Endothelial cell (in vitro differentiated cells): ENCODE measurements around the gene GNG3. TPM values are rescaled to one million over a fixed set of nuclear protein-coding genes. Genes with fewer than 3 reads are reported as not detected.
"Not testable (repeated sequence)": the region's sequence is repeated elsewhere in the genome, so short reads cannot be mapped to it uniquely, and the experiment has no call there.

ENCODE experiments used
- DNase-seq: peaks from one replicate; pipeline ENCODE4 v3.0.0; 2021; ENCODE audit warnings: low spot score
- H3K27ac Mint-ChIP-seq: one replicate; pipeline ENCODE4 v1.8.0; 2021; ENCODE audit warnings: mixed read lengths, inconsistent platforms; ENCODE audit not compliant: unreplicated experiment
- H3K27me3 Mint-ChIP-seq: one replicate; pipeline ENCODE4 v1.8.0; 2021; ENCODE audit warnings: mild to moderate bottlenecking, moderate library complexity, mixed read lengths, inconsistent platforms; ENCODE audit not compliant: unreplicated experiment
- H3K36me3 Mint-ChIP-seq: one replicate; pipeline ENCODE4 v1.8.0; 2021; ENCODE audit warnings: mild to moderate bottlenecking, low read depth, mixed read lengths, inconsistent platforms; ENCODE audit not compliant: unreplicated experiment
- H3K4me1 Mint-ChIP-seq: one replicate; pipeline ENCODE4 v1.8.0; 2021; ENCODE audit warnings: mild to moderate bottlenecking, mixed read lengths, inconsistent platforms; ENCODE audit not compliant: unreplicated experiment
- H3K4me3 Mint-ChIP-seq: one replicate; pipeline ENCODE4 v1.8.0; 2021; ENCODE audit warnings: mild to moderate bottlenecking, mixed read lengths, inconsistent platforms; ENCODE audit not compliant: unreplicated experiment
- H3K9me3 Mint-ChIP-seq: one replicate; pipeline ENCODE4 v1.8.0; 2021; ENCODE audit warnings: mixed read lengths, inconsistent platforms; ENCODE audit not compliant: unreplicated experiment
- CTCF ChIP-seq: fragments of 200-600 bp; sonication (generic); IDR thresholded peaks from one replicate; pipeline ENCODE4 v1.5.0; 2021; ENCODE audit warnings: antibody characterized with exemption; ENCODE audit not compliant: unreplicated experiment
- total RNA-seq: library from RNA; stranded (reverse); fragmentation: NEBNext Ultra II Directional; extraction: Animal tissue kit (Norgen Biotek cat#: 25700); gene quantifications from one replicate; pipeline ENCODE4 v1.2.1, GENCODE V29; 2021; ENCODE audit not compliant: unreplicated experiment

GNG3 gene
- total RNA-seq, 1 donor from 2014 or later, result 1.1 TPM

GRCh38 chr11:62671608-62672389 lies 35.7 kb upstream of the GNG3 start, which contains the start of the genes LBHD1 and UQCC3:
Gene LBHD1 (minus strand): TSS chr11:62672267. CDS start chr11:62670031, 2,236 bp downstream.
Gene UQCC3 (plus strand): TSS chr11:62671673. CDS start chr11:62671746, 73 bp downstream.
- H3K4me1 Mint-ChIP-seq, result peaks cover 22% of the 10 kb centered on the region
- no peaks in the 10 kb centered on the region for H3K9me3 Mint-ChIP-seq
- peak; percentile 68 for DNase-seq
- H3K27ac Mint-ChIP-seq, result peak within 1 kb of the TSS; percentile 94
- TF ChIP-seq CTCF, result no peak
- peak within 1 kb of the TSS; percentile 95 for H3K4me3 Mint-ChIP-seq
- H3K36me3 Mint-ChIP-seq, result peaks cover 19% of the 10 kb centered on the region
- H3K27me3 Mint-ChIP-seq, result peaks cover 8% of the 10 kb centered on the region

- peaks cover 9% of the 10 kb centered on the region for H3K27me3 Mint-ChIP-seq
These were observed 34.3 kb upstream of the GNG3 start for GRCh38 chr11:62673196-62673525.

GRCh38 chr11:62675415-62675814 lies 32.1 kb upstream of the GNG3 start:
- Mint-ChIP-seq H3K36me3 (peaks cover 29% of the 10 kb centered on the region), H3K4me1 (peaks cover 23% of the 10 kb centered on the region), H3K27me3 (peaks cover 11% of the 10 kb centered on the region)
- not testable (repeated sequence) for H3K27ac Mint-ChIP-seq, H3K4me3 Mint-ChIP-seq, DNase-seq, H3K9me3 Mint-ChIP-seq

More at GRCh38 chr11:62673196-62673525, 34.3 kb upstream of the GNG3 start:
- peaks cover 28% of the 10 kb centered on the region for H3K36me3 Mint-ChIP-seq
- H3K27ac Mint-ChIP-seq, result peak overlapping the region; percentile 52
- H3K4me1 Mint-ChIP-seq, result peaks cover 24% of the 10 kb centered on the region
- H3K9me3 Mint-ChIP-seq, result no peaks in the 10 kb centered on the region
- no peak for DNase-seq
- peak overlapping the region; percentile 95 for H3K4me3 Mint-ChIP-seq
- TF ChIP-seq CTCF, result no peak

- H3K9me3 Mint-ChIP-seq, result no peaks in the 10 kb centered on the region
- peaks cover 14% of the 10 kb centered on the region for H3K4me1 Mint-ChIP-seq
- H3K27ac Mint-ChIP-seq, result no peak overlapping the region
- H3K27me3 Mint-ChIP-seq, result peaks cover 7% of the 10 kb centered on the region
- no peak for TF ChIP-seq CTCF
- DNase-seq, result no peak
- H3K36me3 Mint-ChIP-seq, result peaks cover 26% of the 10 kb centered on the region
- H3K4me3 Mint-ChIP-seq, result peak overlapping the region; percentile 29
These were observed 30.8 kb upstream of the GNG3 start for GRCh38 chr11:62676698-62677097.

GRCh38 chr11:62677156-62677555 lies 30.3 kb upstream of the GNG3 start:
- no peaks in the 10 kb centered on the region for H3K9me3 Mint-ChIP-seq
- DNase-seq, result no peak
- peak overlapping the region; percentile 29 for H3K4me3 Mint-ChIP-seq
- peaks cover 26% of the 10 kb centered on the region for H3K36me3 Mint-ChIP-seq
- no peak for TF ChIP-seq CTCF
- peaks cover 7% of the 10 kb centered on the region for H3K27me3 Mint-ChIP-seq
- peak overlapping the region; percentile 33 for H3K27ac Mint-ChIP-seq
- peaks cover 14% of the 10 kb centered on the region for H3K4me1 Mint-ChIP-seq
